HEK293 (cell line): Measurements from ENCODE around the gene AJUBA.

ENCODE experiments used
- CTCF ChIA-PET: fragments of 350-600 bp; formaldehyde crosslinking; extraction: SDS; loops from one replicate; lab custom pipeline; 2021; ENCODE audit warnings: antibody characterized with exemption; lab: Yijun Ruan, JAX
- POLR2A ChIA-PET: fragments of 300-600 bp; formaldehyde crosslinking; extraction: SDS; loops from one replicate; lab custom pipeline; 2020; ENCODE audit warnings: antibody characterized with exemption, inconsistent platforms; lab: Yijun Ruan, JAX
- H3K27ac ChIP-seq: fragments of 200-500 bp; sonication (Bioruptor generic); 2 replicates; pipeline ENCODE4 v1.5.1; 2014; ENCODE audit warnings: low read depth, low read length, control low read depth, inconsistent platforms; ENCODE audit errors: extremely low read depth
- H3K36me3 ChIP-seq, 2 experiments: fragments of 200-500 bp in 1 of 2; sonication (Bioruptor generic) in 1 of 2; 1 replicate in 1 of 2; 2 replicates in 1 of 2; pipeline ENCODE4 v1.5.1; 2014 to 2017; ENCODE audit warnings: inconsistent platforms in 2 of 2, low read length in 2 of 2; ENCODE audit not compliant: control insufficient read depth in 2 of 2, insufficient read depth in 1 of 2
- H3K4me1 ChIP-seq: fragments of 200-500 bp; sonication (Bioruptor generic); 2 replicates; pipeline ENCODE4 v1.5.1; 2014; ENCODE audit warnings: mild to moderate bottlenecking, low read length, inconsistent platforms; ENCODE audit not compliant: control insufficient read depth, insufficient read depth
- H3K4me3 ChIP-seq: 2 replicates; pipeline ENCODE4 v1.5.1; 2011; ENCODE audit warnings: low read depth, mild to moderate bottlenecking, control low read depth, low read length, moderate library complexity
- H3K9me3 ChIP-seq: fragments of 200-500 bp; sonication (Bioruptor generic); 2 replicates; pipeline ENCODE4 v1.5.1; 2014; ENCODE audit warnings: low read depth, low read length, inconsistent platforms; ENCODE audit not compliant: control insufficient read depth, insufficient read depth
- INSM2 ChIP-seq: fragments of 450-650 bp; formaldehyde crosslinking; IDR thresholded peaks from 2 replicates; pipeline ENCODE4 v1.5.1; 2016; ENCODE audit warnings: missing biosample characterization, missing genetic modification characterization
- PATZ1 ChIP-seq: fragments of 450-650 bp; formaldehyde crosslinking; IDR thresholded peaks from 2 replicates; pipeline ENCODE4 v1.5.1; 2016; ENCODE audit warnings: missing biosample characterization, missing genetic modification characterization
- PRDM6 ChIP-seq: fragments of 450-650 bp; formaldehyde crosslinking; IDR thresholded peaks from 2 replicates; pipeline ENCODE4 v1.5.1; 2017; ENCODE audit warnings: missing biosample characterization, missing genetic modification characterization
- REPIN1 ChIP-seq: fragments of 450-650 bp; formaldehyde crosslinking; IDR thresholded peaks from 2 replicates; pipeline ENCODE4 v1.5.1; 2017; ENCODE audit warnings: missing biosample characterization, missing genetic modification characterization, low read depth
- SETDB1 ChIP-seq: IDR thresholded peaks from one replicate; pipeline ENCODE4 v1.6.1; 2017; ENCODE audit warnings: mild to moderate bottlenecking, low read length, moderate library complexity, mixed read lengths; ENCODE audit not compliant: insufficient read length
- SP3 ChIP-seq: fragments of 450-650 bp; formaldehyde crosslinking; IDR thresholded peaks from 2 replicates; pipeline ENCODE4 v1.5.1; 2016; ENCODE audit warnings: missing biosample characterization, missing genetic modification characterization
- SP7 ChIP-seq: fragments of 450-650 bp; formaldehyde crosslinking; IDR thresholded peaks from 2 replicates; pipeline ENCODE4 v1.5.1; 2016; ENCODE audit warnings: missing biosample characterization, missing genetic modification characterization
- ZBTB1 ChIP-seq: fragments of 450-650 bp; formaldehyde crosslinking; IDR thresholded peaks from 2 replicates; pipeline ENCODE4 v1.5.1; 2016; ENCODE audit warnings: missing biosample characterization, missing genetic modification characterization
- ZBTB20 ChIP-seq: fragments of 450-650 bp; formaldehyde crosslinking; IDR thresholded peaks from 2 replicates; pipeline ENCODE4 v1.5.1; 2016; ENCODE audit warnings: missing biosample characterization, missing genetic modification characterization
- ZFP69B ChIP-seq: fragments of 450-650 bp; formaldehyde crosslinking; IDR thresholded peaks from 2 replicates; pipeline ENCODE4 v1.5.1; 2016; ENCODE audit warnings: missing biosample characterization, missing genetic modification characterization
- ZNF239 ChIP-seq: fragments of 450-650 bp; formaldehyde crosslinking; IDR thresholded peaks from 2 replicates; pipeline ENCODE4 v1.5.1; 2016; ENCODE audit warnings: missing biosample characterization, missing genetic modification characterization
- ZNF473 ChIP-seq: fragments of 450-650 bp; formaldehyde crosslinking; IDR thresholded peaks from 2 replicates; pipeline ENCODE4 v1.5.1; 2017; ENCODE audit warnings: missing biosample characterization, missing genetic modification characterization
- ZNF555 ChIP-seq: fragments of 450-650 bp; formaldehyde crosslinking; conservative IDR thresholded peaks from 2 replicates; pipeline ENCODE4 v1.5.1; 2017; ENCODE audit warnings: missing biosample characterization, mild to moderate bottlenecking, missing genetic modification characterization, inconsistent platforms
- ZNF561 ChIP-seq: fragments of 450-650 bp; IDR thresholded peaks from 2 replicates; pipeline ENCODE4 v1.5.1; 2018; ENCODE audit warnings: missing biosample characterization, missing genetic modification characterization, borderline replicate concordance
- ZNF658 ChIP-seq: fragments of 450-650 bp; formaldehyde crosslinking; IDR thresholded peaks from 2 replicates; pipeline ENCODE4; 2016; ENCODE audit warnings: missing biosample characterization, missing genetic modification characterization
- ZNF677 ChIP-seq: fragments of 450-650 bp; IDR thresholded peaks from 2 replicates; pipeline ENCODE4 v1.5.0; 2018; ENCODE audit warnings: missing biosample characterization, mild to moderate bottlenecking, missing genetic modification characterization, moderate library complexity
- ZNF837 ChIP-seq: fragments of 450-650 bp; formaldehyde crosslinking; IDR thresholded peaks from 2 replicates; pipeline ENCODE4 v1.5.1; 2016; ENCODE audit warnings: missing biosample characterization, missing genetic modification characterization
- TF ChIP-seq, protein P1 (sequence below): fragments of 450-650 bp; IDR thresholded peaks from 2 replicates; pipeline ENCODE4 v1.5.1; 2018; ENCODE audit warnings: missing biosample characterization, mild to moderate bottlenecking, missing genetic modification characterization
- TF ChIP-seq, protein P2 (sequence below): fragments of 450-650 bp; formaldehyde crosslinking; IDR thresholded peaks from 2 replicates; pipeline ENCODE4 v1.5.1; 2016; ENCODE audit warnings: missing biosample characterization, missing genetic modification characterization
- TF ChIP-seq, protein P3 (sequence below): fragments of 450-650 bp; formaldehyde crosslinking; IDR thresholded peaks from 2 replicates; pipeline ENCODE4 v1.5.1; 2016; ENCODE audit warnings: missing biosample characterization, missing genetic modification characterization

The AJUBA gene

DNA sequence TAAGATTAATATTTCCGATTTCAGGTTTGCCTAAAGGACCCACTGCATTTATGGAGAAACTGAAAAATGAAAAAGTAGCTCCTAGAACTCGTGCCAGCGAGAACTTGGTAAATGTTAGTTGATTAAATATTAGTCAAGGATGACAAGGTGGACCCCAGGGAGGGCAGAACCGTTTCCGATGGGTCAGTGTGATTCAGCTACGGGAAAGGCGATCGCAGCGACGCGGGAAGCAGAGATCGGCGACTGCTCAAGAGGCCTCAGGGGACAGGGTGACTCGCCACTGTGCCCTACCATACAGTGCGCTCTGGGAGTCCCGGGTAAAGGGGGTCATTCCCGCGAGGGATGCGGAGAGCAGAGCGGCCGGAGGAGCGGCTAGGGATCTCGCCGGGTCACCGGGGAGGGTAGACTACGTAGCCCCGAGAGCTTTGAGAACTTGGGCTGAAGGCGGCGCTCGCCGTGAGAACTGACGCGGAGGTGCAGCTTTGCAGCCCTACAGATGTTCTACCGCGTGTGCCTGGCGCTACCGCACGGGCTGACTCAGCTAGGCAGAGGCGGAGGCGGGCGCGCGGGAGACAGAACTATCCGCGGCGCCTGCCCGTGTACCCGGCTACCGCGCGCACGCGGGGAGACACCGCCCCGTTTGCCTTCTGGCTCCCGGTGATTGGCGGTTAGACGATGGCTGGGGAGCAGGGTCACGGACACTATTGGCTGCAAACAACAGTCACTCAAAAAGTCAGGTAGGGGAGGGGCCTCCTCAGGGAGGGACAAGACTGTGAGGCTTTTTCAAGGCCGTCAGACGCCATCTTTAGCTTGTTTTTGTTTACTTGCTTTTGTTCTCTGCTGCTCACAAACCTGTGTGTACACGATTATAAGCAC, 24.4 kb upstream of the AJUBA start (continued):
- TF ChIP-seq INSM2 (peak; percentile 66; the same call in 1 of the 2 replicates), ZNF239 (peak; percentile 64; the same call in 1 of the 2 replicates), ZNF837 (0 out of 2 replicates have a peak, but pooled peaks have one; percentile 30), ZNF473 (tag by site-specific recombination) (no peak), ZNF555 (tag by site-specific recombination) (no peak), ZFP69B (peak; percentile 73)
- TF ChIP-seq, protein P1, sequence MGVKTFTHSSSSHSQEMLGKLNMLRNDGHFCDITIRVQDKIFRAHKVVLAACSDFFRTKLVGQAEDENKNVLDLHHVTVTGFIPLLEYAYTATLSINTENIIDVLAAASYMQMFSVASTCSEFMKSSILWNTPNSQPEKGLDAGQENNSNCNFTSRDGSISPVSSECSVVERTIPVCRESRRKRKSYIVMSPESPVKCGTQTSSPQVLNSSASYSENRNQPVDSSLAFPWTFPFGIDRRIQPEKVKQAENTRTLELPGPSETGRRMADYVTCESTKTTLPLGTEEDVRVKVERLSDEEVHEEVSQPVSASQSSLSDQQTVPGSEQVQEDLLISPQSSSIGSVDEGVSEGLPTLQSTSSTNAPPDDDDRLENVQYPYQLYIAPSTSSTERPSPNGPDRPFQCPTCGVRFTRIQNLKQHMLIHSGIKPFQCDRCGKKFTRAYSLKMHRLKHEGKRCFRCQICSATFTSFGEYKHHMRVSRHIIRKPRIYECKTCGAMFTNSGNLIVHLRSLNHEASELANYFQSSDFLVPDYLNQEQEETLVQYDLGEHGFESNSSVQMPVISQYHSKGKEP (tag by site-specific recombination): no peak

- Histone ChIP-seq H3K36me3 (no peaks in the 10 kb centered on the region), H3K4me1 (peaks cover 8% of the 10 kb centered on the region; the same call in 1 of the 2 replicates), H3K9me3 (no peaks in the 10 kb centered on the region), H3K4me3 (peak overlapping the region; percentile 52), H3K27ac (peak overlapping the region; percentile 91)
- ChIA-PET CTCF (interaction anchor here (0.8 to 4.0 kb wide), 18 partner anchors 8 to 94 kb away, joined by 3 to 53 read pairs (median 4); partner anchors contain the start of genes AJUBA and CDH24), POLR2A (interaction anchor here (0.8 to 3.5 kb wide), 16 partner anchors 10 to 65 kb away, joined by 3 to 50 read pairs (median 7); partner anchors contain the start of genes AJUBA, CDH24, HAUS4 and PSMB5)
- TF ChIP-seq, protein P2, sequence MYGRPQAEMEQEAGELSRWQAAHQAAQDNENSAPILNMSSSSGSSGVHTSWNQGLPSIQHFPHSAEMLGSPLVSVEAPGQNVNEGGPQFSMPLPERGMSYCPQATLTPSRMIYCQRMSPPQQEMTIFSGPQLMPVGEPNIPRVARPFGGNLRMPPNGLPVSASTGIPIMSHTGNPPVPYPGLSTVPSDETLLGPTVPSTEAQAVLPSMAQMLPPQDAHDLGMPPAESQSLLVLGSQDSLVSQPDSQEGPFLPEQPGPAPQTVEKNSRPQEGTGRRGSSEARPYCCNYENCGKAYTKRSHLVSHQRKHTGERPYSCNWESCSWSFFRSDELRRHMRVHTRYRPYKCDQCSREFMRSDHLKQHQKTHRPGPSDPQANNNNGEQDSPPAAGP (tag by site-specific recombination): no peak
- TF ChIP-seq PATZ1 (tag by site-specific recombination) (no peak), PRDM6 (tag by site-specific recombination) (peak; percentile 23)
Observed at GRCh38 chr14:23006188-23006534, 23.8 kb upstream of the AJUBA start.

DNA sequence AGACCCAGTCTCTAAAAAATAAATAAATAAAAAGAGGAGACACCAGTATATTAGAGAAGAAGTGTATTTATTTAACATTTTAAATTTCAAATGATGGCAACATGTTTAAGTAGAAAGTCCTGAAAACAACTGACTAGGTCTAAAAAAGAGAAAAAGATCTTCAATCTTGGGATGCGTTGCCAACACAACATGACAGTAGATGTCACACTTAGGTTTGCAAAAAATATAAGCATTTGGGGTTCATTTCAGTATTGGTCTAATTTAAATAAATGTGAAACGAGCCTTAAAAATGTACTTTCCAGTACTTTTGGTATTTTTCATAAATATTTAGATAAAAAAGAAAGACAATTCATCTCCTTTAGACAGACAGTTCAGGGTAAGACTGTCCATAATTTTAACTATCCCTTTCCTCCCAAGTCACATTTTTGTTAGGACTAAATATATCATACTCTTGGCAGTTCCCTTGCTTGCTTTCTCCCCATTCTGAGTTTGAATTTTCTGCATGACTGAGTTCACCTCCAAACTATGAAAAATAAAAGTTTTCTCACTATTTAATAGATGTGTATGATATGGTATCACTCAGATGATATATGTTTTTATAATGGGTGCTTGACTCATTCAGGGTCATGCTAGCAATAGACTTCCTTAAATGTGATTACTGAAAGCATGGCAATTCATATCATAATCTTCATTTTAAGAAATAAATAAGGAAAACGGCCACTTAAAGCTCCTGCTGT, 23.3 kb upstream of the AJUBA start:
- ChIA-PET CTCF (interaction anchor here (0.7 to 4.0 kb wide), 15 partner anchors 9 to 78 kb away, joined by 3 to 53 read pairs (median 5); partner anchors contain the start of genes AJUBA and CDH24), POLR2A (interaction anchor here (0.8 to 3.5 kb wide), 12 partner anchors 10 to 66 kb away, joined by 3 to 50 read pairs (median 10); partner anchors contain the start of genes AJUBA, CDH24, HAUS4 and PSMB5)
- Histone ChIP-seq H3K36me3 (no peaks in the 10 kb centered on the region), H3K27ac (no peak overlapping the region), H3K9me3 (no peaks in the 10 kb centered on the region), H3K4me1 (peaks cover 8% of the 10 kb centered on the region; the same call in 1 of the 2 replicates), H3K4me3 (no peak overlapping the region)
- no peak for TF ChIP-seq ZNF677 (tag by site-specific recombination)
- no peak for TF ChIP-seq ZBTB20 (tag by site-specific recombination)
- TF ChIP-seq ZBTB1 (tag by site-specific recombination): no peak
- TF ChIP-seq, protein P3, sequence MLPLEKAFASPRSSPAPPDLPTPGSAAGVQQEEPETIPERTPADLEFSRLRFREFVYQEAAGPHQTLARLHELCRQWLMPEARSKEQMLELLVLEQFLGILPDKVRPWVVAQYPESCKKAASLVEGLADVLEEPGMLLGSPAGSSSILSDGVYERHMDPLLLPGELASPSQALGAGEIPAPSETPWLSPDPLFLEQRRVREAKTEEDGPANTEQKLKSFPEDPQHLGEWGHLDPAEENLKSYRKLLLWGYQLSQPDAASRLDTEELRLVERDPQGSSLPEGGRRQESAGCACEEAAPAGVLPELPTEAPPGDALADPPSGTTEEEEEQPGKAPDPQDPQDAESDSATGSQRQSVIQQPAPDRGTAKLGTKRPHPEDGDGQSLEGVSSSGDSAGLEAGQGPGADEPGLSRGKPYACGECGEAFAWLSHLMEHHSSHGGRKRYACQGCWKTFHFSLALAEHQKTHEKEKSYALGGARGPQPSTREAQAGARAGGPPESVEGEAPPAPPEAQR (tag by site-specific recombination): no peak
- no peak for TF ChIP-seq SETDB1
- no peak for TF ChIP-seq SP7 (tag by site-specific recombination)
- no peak for TF ChIP-seq ZNF561 (tag by site-specific recombination)
- no peak for TF ChIP-seq SP3 (tag by site-specific recombination)
- TF ChIP-seq ZNF658 (tag by site-specific recombination): no peak
- TF ChIP-seq REPIN1 (tag by site-specific recombination): no peak
